GM19452 (cell line): ENCODE results near the gene CEP85.

Source experiments
- ATAC-seq: cut with Tn5 transposase; IDR thresholded peaks from one replicate; pipeline ENCODE4 v1.9.1; 2021; ENCODE audit not compliant: unreplicated experiment

CEP85 gene

GRCh38 chr1:26276432-26276838 lies 42.4 kb downstream of the CEP85 start:
- no peak for ATAC-seq

DNA sequence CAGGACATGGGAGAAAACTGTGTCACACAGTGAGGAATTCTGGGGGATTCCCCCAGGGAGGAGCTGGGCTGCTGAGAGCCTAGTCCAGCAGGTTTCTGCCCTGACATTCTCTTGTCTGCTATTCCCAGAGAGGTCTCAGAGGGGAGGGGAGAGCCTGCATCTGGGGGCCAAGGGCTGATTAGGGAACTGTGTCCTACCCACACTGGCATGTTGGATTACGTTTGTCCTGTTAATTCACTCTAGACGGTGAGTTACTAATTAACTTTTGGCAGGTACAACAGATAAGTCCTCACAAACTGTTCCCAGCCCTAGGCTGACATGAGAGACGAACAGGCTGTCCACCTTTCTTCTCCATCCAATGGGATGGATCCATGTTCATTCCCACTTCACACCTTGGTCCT lies 43.3 kb downstream of the CEP85 start:
- no peak for ATAC-seq

DNA sequence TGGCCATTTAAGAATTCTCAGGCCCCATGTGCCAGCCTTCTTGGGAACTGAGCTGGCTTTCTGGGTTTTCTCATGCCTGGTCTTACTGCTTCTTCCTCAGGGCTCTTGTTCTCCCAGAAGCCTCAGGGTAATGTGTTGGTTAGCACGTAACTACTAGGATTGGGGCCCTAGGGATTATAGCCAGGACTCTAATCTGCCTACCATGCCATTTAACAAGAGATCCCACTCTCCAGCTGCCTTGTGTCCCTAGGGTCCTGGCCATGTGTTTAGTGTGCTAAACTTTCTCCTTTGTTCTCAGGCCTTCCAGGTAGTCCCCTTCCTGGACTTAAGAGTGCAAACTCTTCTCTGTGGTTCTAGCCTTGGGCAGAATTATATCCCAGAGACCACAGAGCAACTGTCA lies 43.7 kb downstream of the CEP85 start:
- ATAC-seq, result no peak

GRCh38 chr1:26278303-26278702 lies 44.3 kb downstream of the CEP85 start:
- ATAC-seq, result no peak

GRCh38 chr1:26278724-26279455 lies 44.9 kb downstream of the CEP85 start:
- ATAC-seq, result no peak

- ATAC-seq, result peak; percentile 62
Observed at GRCh38 chr1:26279456-26280332, 45.7 kb downstream of the CEP85 start, which contains the start of gene SH3BGRL3. Gene SH3BGRL3, plus strand, starts transcription at chr1:26280086. Its CDS starts 70 bp downstream, at chr1:26280156.

- no peak for ATAC-seq
Observed at GRCh38 chr1:26280333-26281042, 46.5 kb downstream of the CEP85 start.

- ATAC-seq, result no peak
Observed at GRCh38 chr1:26281091-26281958, 47.3 kb downstream of the CEP85 start.

DNA sequence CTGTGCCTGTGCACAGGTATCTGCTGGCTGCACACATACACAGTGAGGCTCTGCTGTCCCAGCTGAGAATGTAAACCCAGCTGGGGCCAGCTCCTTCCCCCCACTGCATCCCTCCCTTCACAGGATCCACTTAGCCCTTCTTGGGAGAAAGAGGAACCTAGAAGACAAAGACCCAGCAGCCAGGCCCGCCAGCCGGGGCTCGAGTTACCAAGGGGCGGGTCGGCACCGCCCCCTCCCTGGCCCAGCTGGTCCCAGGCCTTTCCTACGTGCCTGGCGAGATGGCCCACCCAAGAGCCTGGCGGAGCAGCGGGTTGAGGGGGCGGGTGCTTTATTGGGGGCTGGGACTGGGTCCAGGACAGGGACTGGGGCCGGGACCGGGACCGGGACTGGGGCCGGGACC lies 48.0 kb downstream of the CEP85 start:
- ATAC-seq, result no peak

DNA sequence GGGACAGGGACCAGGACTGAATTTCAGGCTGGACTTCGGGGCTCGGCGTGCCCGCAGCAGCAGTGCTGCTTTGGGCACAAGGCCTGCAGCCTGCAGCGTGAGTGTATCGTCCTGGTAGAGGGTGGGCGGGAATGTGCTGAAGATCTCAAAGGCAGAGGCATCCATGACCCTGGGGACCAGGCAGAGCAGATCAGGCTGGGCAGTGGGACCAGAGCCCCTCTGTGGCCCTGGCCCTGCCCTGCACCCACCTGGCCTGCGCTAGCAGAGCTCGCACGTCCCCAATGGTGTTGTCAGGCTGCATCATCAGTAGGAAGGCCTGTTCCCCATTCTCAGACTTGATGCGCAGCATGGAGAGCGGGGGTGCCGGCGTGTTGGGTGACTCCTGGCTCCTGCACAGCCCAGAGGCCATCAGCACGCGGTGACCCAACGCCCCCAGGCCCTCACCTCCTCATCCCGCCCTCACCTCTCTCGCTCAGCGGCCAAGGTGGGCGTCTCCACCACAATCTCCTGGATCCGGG lies 48.5 kb downstream of the CEP85 start:
- ATAC-seq, result no peak

- no peak for ATAC-seq
Observed at GRCh38 chr1:26283279-26283853, 49.4 kb downstream of the CEP85 start.

- ATAC-seq, result no peak
Observed at GRCh38 chr1:26283871-26284596, 50.0 kb downstream of the CEP85 start.

DNA sequence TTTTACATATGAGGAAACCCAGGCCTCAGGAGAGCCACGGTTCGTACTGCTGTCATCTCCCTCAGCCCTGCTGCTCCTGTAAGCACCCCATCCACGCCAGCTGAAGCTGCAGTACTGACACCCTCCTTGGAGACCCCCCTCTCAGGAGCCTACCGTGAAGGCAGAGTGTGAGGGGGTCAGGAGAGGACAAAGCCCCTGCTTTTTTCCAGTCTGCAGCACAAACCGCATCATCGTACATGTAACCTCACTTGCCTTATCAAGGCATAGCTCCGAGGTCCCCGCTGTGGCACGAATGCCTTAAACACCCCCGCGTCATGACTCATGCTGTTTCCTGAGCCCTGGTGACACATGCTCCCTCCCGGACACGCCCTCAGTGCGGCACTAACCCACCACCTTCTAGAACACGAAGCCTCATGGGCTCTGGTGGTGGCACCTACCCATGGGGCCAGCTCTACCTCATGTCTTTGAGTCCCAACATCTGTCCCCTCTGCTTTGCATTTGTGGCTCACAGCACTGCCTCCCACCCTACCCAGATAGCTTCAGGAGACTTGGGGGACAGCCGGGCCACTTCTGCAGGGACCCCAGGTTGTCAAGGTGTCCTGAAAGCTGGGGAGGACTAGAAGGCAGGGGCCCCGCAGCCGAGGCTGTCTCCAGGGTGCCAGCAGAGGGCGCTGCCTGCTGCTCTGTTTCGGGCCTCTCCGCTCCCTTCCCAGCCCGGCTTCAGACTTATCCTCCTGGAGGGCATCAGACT lies 50.8 kb downstream of the CEP85 start:
- no peak for ATAC-seq

DNA sequence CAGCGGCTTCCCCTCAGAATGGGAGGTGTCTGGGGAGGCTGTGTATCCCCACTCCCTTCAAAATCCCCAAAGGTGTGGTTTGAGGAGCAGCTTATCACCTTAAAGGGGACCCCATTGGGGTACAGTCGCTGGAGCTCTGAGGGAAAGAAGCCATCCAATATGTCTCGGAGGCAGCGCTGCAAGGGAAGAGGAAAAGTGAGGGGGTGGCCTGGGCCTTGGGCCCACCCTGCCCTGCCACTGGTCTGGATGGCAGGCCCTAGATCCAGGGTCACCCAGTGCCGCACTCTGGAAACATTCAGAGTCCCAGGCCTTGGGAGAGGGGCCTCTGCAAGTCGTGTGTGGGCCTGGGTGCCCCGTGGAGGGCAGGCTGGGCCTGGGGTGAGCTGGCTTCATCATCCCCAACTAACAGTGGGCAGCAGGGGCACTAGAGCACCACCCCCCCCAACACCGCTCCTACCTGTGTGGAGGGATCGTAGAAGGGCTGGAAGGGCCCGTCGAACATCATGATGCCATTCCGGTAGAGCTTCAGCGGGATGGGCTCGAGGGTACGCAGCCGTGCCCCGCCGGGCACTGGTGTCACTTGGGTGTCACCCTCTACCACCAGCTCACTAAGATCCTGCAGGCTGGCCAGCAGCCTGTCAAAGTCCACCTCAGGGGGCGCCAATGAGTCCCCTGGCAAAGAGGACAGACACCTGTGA lies 51.5 kb downstream of the CEP85 start:
- ATAC-seq, result no peak

GRCh38 chr1:26286064-26286416 lies 52.0 kb downstream of the CEP85 start:
- ATAC-seq, result no peak

- ATAC-seq, result peak; percentile 43
Observed at GRCh38 chr1:26287033-26287711, 53.2 kb downstream of the CEP85 start.

DNA sequence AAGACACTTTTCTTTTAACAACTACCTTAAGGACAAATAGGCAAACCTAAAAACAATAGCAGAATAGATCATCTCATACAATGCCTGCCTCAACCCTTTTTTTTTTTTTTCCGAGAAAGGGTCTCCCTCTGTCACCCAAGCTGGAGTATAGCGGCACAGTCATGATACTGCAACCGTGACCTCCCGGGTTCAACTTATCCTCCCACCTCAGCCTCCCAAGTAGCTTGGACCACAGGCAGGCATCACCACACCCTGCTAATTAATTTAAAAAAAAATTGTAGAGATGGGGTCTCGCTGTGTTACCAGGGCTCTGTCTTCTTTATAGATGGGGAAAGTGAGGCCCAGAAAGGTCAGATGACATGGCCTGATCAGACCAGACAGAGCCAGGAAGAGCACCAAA lies 53.8 kb downstream of the CEP85 start:
- no peak for ATAC-seq
